Fibroblast of lung (primary cell): ENCODE results near the gene CCDC7. TPM values are rescaled to one million over a fixed set of nuclear protein-coding genes. Genes with fewer than 3 reads are reported as not detected.

Source experiments
- DNase-seq, 2 donors: peaks; one replicate each; pipeline versions ENCODE4 v3.0.0 to v3.0.0-alpha.2; 2010; ENCODE audit warnings: low read depth in 2 of 2
- H2AFZ ChIP-seq: 2 replicates; pipeline ENCODE4 v1.5.1; 2012; ENCODE audit warnings: low read length, control low read depth, inconsistent platforms
- H3K27ac ChIP-seq: 2 replicates; pipeline ENCODE4 v1.5.1; 2011; ENCODE audit warnings: low read length, control low read depth; ENCODE audit not compliant: insufficient read depth
- H3K27me3 ChIP-seq: 2 replicates; pipeline ENCODE4 v1.5.1; 2011; ENCODE audit warnings: mild to moderate bottlenecking, low read length; ENCODE audit not compliant: control insufficient read depth, insufficient read depth
- H3K36me3 ChIP-seq: 2 replicates; pipeline ENCODE4 v1.5.1; 2011; ENCODE audit warnings: low read length; ENCODE audit not compliant: control insufficient read depth, insufficient read depth
- H3K4me1 ChIP-seq: 2 replicates; pipeline ENCODE4 v1.5.1; 2011; ENCODE audit warnings: low read length; ENCODE audit not compliant: control insufficient read depth, insufficient read depth; ENCODE audit errors: extremely low read depth
- H3K4me2 ChIP-seq: 2 replicates; pipeline ENCODE4 v1.5.1; 2011; ENCODE audit warnings: low read length, control low read depth; ENCODE audit not compliant: insufficient read depth; ENCODE audit errors: extremely low read depth
- H3K4me3 ChIP-seq, 4 experiments: fragments of 200-600 bp in 1 of 4; sonication (generic) in 1 of 4; replicated peaks in 1 of 4; 2 replicates each; pipeline ENCODE4 v1.5.1; 2011 to 2016; ENCODE audit warnings: low read length in 4 of 4, low read depth in 3 of 4, mild to moderate bottlenecking in 3 of 4, control low read depth in 2 of 4, inconsistent platforms in 1 of 4, mixed read lengths in 1 of 4; ENCODE audit not compliant: insufficient read depth in 1 of 4; ENCODE audit errors: control extremely low read depth in 1 of 4
- H3K79me2 ChIP-seq: 2 replicates; pipeline ENCODE4 v1.5.1; 2012; ENCODE audit warnings: mild to moderate bottlenecking, low read length, inconsistent platforms; ENCODE audit not compliant: control insufficient read depth, insufficient read depth
- H3K9ac ChIP-seq: 2 replicates; pipeline ENCODE4 v1.5.1; 2011; ENCODE audit warnings: mild to moderate bottlenecking, low read length, control low read depth; ENCODE audit not compliant: insufficient read depth
- H3K9me3 ChIP-seq: 2 replicates; pipeline ENCODE4 v1.5.1; 2012; ENCODE audit warnings: low read depth, low read length; ENCODE audit not compliant: control insufficient read depth, insufficient read depth
- H4K20me1 ChIP-seq: 2 replicates; pipeline ENCODE4 v1.5.1; 2011; ENCODE audit warnings: low read length; ENCODE audit not compliant: control insufficient read depth, insufficient read depth; ENCODE audit errors: extremely low read depth
- CTCF ChIP-seq, 2 donors: IDR thresholded peaks in 1 of 2; conservative IDR thresholded peaks in 1 of 2; 1 replicate in 1 of 2; 2 replicates in 1 of 2; pipeline ENCODE4 v1.5.1; 2011 to 2012; ENCODE audit warnings: low read length in 2 of 2, control low read depth in 1 of 2, inconsistent platforms in 1 of 2, low read depth in 1 of 2, mild to moderate bottlenecking in 1 of 2
- EZH2 ChIP-seq: IDR thresholded peaks from 2 replicates; pipeline ENCODE4 v1.5.1; 2012; ENCODE audit warnings: low read length, control low read depth, mild to moderate bottlenecking; ENCODE audit errors: missing control alignments
- polyA plus RNA-seq, 2 donors: library from polyadenylated mRNA; depleted of rRNA in 1 of 2; stranded (reverse) in 1 of 2; unstranded in 1 of 2; fragments of >200 nt; gene quantifications; 2 replicates each; pipeline ENCODE4 v1.2.1, GENCODE V29; 2011 to 2012; ENCODE audit warnings: missing spikeins in 1 of 2
- total RNA-seq: library from RNA; depleted of rRNA; stranded (reverse); fragments of >200 nt; gene quantifications from 2 replicates; pipeline ENCODE4 v1.2.1, GENCODE V29; 2014

Gene CCDC7
- total and polyA plus RNA-seq, 2 donors (not counting 1 experiment from before 2014, with no cell fraction given), result 1.0 to 19.5 TPM

- no peak overlapping the region for H2AFZ ChIP-seq
- H3K36me3 ChIP-seq, result peaks cover 14% of the 10 kb centered on the region
- peaks cover 25% of the 10 kb centered on the region for H3K79me2 ChIP-seq
- DNase-seq, result no peak
- no peaks in the 10 kb centered on the region for H3K4me1 ChIP-seq
- no peaks in the 10 kb centered on the region for H4K20me1 ChIP-seq
- H3K9ac ChIP-seq, result no peak overlapping the region
- H3K4me3 ChIP-seq, result no peak overlapping the region
- no peaks in the 10 kb centered on the region for H3K27me3 ChIP-seq
- TF ChIP-seq CTCF (conservative IDR thresholded peaks at IDR 0.05 in 1 of 2, IDR thresholded peaks at IDR 0.05 in 1 of 2; ENCODE audit: low read depth in 1 of 2, low read length in 2 of 2) (no peak), EZH2 (no peak)
- H3K4me2 ChIP-seq, result no peak overlapping the region
- no peaks in the 10 kb centered on the region for H3K9me3 ChIP-seq
- no peak overlapping the region for H3K27ac ChIP-seq
Measured at GRCh38 chr10:32901815-32902214, 455.9 kb downstream of the CCDC7 start.

- no peak for DNase-seq
- no peaks in the 10 kb centered on the region for H3K4me1 ChIP-seq
- H2AFZ ChIP-seq, result no peak overlapping the region
- H4K20me1 ChIP-seq, result no peaks in the 10 kb centered on the region
- no peak for TF ChIP-seq CTCF (conservative IDR thresholded peaks at IDR 0.05 in 1 of 2, IDR thresholded peaks at IDR 0.05 in 1 of 2; ENCODE audit: low read depth in 1 of 2, low read length in 2 of 2)
- no peak for TF ChIP-seq EZH2
- H3K36me3 ChIP-seq, result peaks cover 11% of the 10 kb centered on the region
- no peak overlapping the region for H3K27ac ChIP-seq
- no peak overlapping the region for H3K4me3 ChIP-seq
- H3K9me3 ChIP-seq, result no peaks in the 10 kb centered on the region
- no peak overlapping the region for H3K4me2 ChIP-seq
- no peak overlapping the region for H3K9ac ChIP-seq
- H3K79me2 ChIP-seq, result peaks cover 36% of the 10 kb centered on the region
- H3K27me3 ChIP-seq, result no peaks in the 10 kb centered on the region
Measured at GRCh38 chr10:32905466-32905865, 459.5 kb downstream of the CCDC7 start.

GRCh38 chr10:32906595-32906994 is 460.7 kb downstream of the CCDC7 start:
- Histone ChIP-seq H3K9me3 (no peaks in the 10 kb centered on the region), H2AFZ (no peak overlapping the region), H3K27ac (no peak overlapping the region), H3K4me3 (no peak overlapping the region), H3K27me3 (no peaks in the 10 kb centered on the region), H3K4me2 (no peak overlapping the region), H3K4me1 (no peaks in the 10 kb centered on the region), H3K9ac (no peak overlapping the region), H3K36me3 (peaks cover 13% of the 10 kb centered on the region), H4K20me1 (no peaks in the 10 kb centered on the region), H3K79me2 (peaks cover 46% of the 10 kb centered on the region)
- TF ChIP-seq CTCF (conservative IDR thresholded peaks at IDR 0.05 in 1 of 2, IDR thresholded peaks at IDR 0.05 in 1 of 2; ENCODE audit: low read depth in 1 of 2, low read length in 2 of 2) (no peak), EZH2 (no peak)
- no peak for DNase-seq
